ENCODE data around the gene PAX3. TPM values are rescaled to one million over a fixed set of nuclear protein-coding genes. Genes with fewer than 3 reads are reported as not detected.

The PAX3 gene
- total RNA-seq, 1 experiment from 2014 or later = not detected

DNA sequence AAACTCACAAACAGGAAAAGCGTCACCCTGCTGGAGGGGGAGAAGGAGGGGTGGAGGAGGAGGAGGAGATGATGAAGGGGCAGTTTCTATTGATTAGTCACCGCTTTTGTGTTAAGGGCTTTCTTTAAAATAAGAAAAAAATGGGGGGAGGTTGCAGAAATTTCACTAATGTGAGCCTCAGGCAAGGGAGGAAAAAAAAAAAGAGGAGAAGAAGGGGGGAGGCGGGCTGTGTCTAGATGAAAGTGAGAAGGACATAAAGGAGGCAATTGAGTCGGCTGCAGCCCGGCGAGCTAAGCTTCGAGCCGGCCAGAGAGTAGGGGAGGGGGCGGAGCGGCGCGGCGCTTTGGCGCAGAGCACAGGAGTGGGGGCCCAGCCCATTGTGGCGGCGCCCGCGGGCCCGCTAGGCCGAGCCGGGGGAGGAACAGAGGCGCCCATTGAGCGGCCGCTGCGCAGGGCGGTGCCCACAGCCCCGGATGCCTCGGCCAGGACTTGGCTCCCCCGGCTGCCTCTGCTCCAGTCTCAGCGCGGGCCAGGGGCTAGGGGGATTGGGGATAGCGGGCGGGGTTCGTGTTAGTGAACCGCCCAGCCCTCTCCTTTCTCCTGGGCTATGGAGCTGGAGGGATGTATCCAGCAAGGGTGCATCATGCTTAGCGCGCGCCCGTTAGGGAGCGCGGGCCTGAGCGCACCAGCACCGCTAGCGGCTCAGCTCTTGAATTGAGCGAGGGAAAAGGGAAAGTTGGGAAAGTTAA is 7.9 kb downstream of the PAX3 start:
- H3K4me3 Mint-ChIP-seq = peak overlapping the region; percentile 64
- H3K9me3 Mint-ChIP-seq = no peaks in the 10 kb centered on the region
- H3K36me3 Mint-ChIP-seq = 0 out of 2 replicates have a peak, but pooled peaks cover 7% of the 10 kb centered on the region
- H3K27ac Mint-ChIP-seq = no peak overlapping the region; the same call in 1 of the 2 replicates
- ChIA-PET POLR2A (interaction anchor here (0.8 to 1.3 kb wide), 3 partner anchors 10 to 29 kb away, joined by 3 to 4 read pairs (median 4); a partner anchor contains a TSS), CTCF (interaction anchor here (0.6 to 2.6 kb wide), 11 partner anchors 10 to 271 kb away, joined by 3 to 13 read pairs (median 5); no protein-coding TSS in a partner anchor)
- H3K27me3 Mint-ChIP-seq (ENCODE audit: low read depth) = peaks cover 99% of the 10 kb centered on the region
- peaks cover 60% of the 10 kb centered on the region for H3K4me1 Mint-ChIP-seq
- peak; percentile 90 for DNase-seq (ENCODE audit: low spot score)
- peak; percentile 88 for ATAC-seq
- TF ChIP-seq ZNF317 (CRISPR knock-in tag; IDR thresholded peaks at IDR 0.05; ENCODE audit: borderline replicate concordance, low read depth) = peak; percentile 50; the same call in 1 of the 2 replicates
- TF ChIP-seq, protein P1, sequence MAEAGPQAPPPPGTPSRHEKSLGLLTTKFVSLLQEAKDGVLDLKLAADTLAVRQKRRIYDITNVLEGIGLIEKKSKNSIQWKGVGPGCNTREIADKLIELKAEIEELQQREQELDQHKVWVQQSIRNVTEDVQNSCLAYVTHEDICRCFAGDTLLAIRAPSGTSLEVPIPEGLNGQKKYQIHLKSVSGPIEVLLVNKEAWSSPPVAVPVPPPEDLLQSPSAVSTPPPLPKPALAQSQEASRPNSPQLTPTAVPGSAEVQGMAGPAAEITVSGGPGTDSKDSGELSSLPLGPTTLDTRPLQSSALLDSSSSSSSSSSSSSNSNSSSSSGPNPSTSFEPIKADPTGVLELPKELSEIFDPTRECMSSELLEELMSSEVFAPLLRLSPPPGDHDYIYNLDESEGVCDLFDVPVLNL (CRISPR knock-in tag; IDR thresholded peaks at IDR 0.05; ENCODE audit: borderline replicate concordance, low read depth) = 0 out of 2 replicates have a peak, but pooled peaks have one; percentile 41
- TF ChIP-seq, protein P2, sequence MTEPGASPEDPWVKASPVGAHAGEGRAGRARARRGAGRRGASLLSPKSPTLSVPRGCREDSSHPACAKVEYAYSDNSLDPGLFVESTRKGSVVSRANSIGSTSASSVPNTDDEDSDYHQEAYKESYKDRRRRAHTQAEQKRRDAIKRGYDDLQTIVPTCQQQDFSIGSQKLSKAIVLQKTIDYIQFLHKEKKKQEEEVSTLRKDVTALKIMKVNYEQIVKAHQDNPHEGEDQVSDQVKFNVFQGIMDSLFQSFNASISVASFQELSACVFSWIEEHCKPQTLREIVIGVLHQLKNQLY (CRISPR knock-in tag; IDR thresholded peaks at IDR 0.05) = no peak
- no peak for TF ChIP-seq CBFB (CRISPR knock-in tag; IDR thresholded peaks at IDR 0.05; ENCODE audit: low read depth)
- TF ChIP-seq, protein P3, sequence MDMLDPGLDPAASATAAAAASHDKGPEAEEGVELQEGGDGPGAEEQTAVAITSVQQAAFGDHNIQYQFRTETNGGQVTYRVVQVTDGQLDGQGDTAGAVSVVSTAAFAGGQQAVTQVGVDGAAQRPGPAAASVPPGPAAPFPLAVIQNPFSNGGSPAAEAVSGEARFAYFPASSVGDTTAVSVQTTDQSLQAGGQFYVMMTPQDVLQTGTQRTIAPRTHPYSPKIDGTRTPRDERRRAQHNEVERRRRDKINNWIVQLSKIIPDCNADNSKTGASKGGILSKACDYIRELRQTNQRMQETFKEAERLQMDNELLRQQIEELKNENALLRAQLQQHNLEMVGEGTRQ (CRISPR knock-in tag; IDR thresholded peaks at IDR 0.05) = no peak
- TF ChIP-seq, protein P4, sequence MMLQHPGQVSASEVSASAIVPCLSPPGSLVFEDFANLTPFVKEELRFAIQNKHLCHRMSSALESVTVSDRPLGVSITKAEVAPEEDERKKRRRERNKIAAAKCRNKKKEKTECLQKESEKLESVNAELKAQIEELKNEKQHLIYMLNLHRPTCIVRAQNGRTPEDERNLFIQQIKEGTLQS (CRISPR knock-in tag; conservative IDR thresholded peaks at IDR 0.05) = no peak
- TF ChIP-seq, protein P5, sequence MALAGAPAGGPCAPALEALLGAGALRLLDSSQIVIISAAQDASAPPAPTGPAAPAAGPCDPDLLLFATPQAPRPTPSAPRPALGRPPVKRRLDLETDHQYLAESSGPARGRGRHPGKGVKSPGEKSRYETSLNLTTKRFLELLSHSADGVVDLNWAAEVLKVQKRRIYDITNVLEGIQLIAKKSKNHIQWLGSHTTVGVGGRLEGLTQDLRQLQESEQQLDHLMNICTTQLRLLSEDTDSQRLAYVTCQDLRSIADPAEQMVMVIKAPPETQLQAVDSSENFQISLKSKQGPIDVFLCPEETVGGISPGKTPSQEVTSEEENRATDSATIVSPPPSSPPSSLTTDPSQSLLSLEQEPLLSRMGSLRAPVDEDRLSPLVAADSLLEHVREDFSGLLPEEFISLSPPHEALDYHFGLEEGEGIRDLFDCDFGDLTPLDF (CRISPR knock-in tag; IDR thresholded peaks at IDR 0.05) = no peak
- TF ChIP-seq, protein P6, sequence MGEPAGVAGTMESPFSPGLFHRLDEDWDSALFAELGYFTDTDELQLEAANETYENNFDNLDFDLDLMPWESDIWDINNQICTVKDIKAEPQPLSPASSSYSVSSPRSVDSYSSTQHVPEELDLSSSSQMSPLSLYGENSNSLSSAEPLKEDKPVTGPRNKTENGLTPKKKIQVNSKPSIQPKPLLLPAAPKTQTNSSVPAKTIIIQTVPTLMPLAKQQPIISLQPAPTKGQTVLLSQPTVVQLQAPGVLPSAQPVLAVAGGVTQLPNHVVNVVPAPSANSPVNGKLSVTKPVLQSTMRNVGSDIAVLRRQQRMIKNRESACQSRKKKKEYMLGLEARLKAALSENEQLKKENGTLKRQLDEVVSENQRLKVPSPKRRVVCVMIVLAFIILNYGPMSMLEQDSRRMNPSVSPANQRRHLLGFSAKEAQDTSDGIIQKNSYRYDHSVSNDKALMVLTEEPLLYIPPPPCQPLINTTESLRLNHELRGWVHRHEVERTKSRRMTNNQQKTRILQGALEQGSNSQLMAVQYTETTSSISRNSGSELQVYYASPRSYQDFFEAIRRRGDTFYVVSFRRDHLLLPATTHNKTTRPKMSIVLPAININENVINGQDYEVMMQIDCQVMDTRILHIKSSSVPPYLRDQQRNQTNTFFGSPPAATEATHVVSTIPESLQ (CRISPR knock-in tag; IDR thresholded peaks at IDR 0.05) = no peak
- no peak for TF ChIP-seq ATF1 (CRISPR knock-in tag; IDR thresholded peaks at IDR 0.05)
- TF ChIP-seq GTF2I (CRISPR knock-in tag; conservative IDR thresholded peaks at IDR 0.05) = no peak
- no peak for TF ChIP-seq ZNF396 (CRISPR knock-in tag; IDR thresholded peaks at IDR 0.05; ENCODE audit: borderline replicate concordance)
- TF ChIP-seq NFATC4 (CRISPR knock-in tag; IDR thresholded peaks at IDR 0.05) = no peak
- TF ChIP-seq, protein P7, sequence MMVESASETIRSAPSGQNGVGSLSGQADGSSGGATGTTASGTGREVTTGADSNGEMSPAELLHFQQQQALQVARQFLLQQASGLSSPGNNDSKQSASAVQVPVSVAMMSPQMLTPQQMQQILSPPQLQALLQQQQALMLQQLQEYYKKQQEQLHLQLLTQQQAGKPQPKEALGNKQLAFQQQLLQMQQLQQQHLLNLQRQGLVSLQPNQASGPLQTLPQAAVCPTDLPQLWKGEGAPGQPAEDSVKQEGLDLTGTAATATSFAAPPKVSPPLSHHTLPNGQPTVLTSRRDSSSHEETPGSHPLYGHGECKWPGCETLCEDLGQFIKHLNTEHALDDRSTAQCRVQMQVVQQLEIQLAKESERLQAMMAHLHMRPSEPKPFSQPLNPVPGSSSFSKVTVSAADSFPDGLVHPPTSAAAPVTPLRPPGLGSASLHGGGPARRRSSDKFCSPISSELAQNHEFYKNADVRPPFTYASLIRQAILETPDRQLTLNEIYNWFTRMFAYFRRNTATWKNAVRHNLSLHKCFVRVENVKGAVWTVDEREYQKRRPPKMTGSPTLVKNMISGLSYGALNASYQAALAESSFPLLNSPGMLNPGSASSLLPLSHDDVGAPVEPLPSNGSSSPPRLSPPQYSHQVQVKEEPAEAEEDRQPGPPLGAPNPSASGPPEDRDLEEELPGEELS (CRISPR knock-in tag; IDR thresholded peaks at IDR 0.05) = peak; percentile 38; the same call in 1 of the 2 replicates
- TF ChIP-seq ZNF219 (CRISPR knock-in tag; IDR thresholded peaks at IDR 0.05; ENCODE audit: borderline replicate concordance) = no peak
- TF ChIP-seq, protein P8, sequence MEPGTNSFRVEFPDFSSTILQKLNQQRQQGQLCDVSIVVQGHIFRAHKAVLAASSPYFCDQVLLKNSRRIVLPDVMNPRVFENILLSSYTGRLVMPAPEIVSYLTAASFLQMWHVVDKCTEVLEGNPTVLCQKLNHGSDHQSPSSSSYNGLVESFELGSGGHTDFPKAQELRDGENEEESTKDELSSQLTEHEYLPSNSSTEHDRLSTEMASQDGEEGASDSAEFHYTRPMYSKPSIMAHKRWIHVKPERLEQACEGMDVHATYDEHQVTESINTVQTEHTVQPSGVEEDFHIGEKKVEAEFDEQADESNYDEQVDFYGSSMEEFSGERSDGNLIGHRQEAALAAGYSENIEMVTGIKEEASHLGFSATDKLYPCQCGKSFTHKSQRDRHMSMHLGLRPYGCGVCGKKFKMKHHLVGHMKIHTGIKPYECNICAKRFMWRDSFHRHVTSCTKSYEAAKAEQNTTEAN (CRISPR knock-in tag; IDR thresholded peaks at IDR 0.05) = no peak
- no peak for TF ChIP-seq ZNF121 (CRISPR knock-in tag; IDR thresholded peaks at IDR 0.05)
- TF ChIP-seq ESRRA (CRISPR knock-in tag; IDR thresholded peaks at IDR 0.05; ENCODE audit: borderline replicate concordance) = no peak
- TF ChIP-seq, protein P9, sequence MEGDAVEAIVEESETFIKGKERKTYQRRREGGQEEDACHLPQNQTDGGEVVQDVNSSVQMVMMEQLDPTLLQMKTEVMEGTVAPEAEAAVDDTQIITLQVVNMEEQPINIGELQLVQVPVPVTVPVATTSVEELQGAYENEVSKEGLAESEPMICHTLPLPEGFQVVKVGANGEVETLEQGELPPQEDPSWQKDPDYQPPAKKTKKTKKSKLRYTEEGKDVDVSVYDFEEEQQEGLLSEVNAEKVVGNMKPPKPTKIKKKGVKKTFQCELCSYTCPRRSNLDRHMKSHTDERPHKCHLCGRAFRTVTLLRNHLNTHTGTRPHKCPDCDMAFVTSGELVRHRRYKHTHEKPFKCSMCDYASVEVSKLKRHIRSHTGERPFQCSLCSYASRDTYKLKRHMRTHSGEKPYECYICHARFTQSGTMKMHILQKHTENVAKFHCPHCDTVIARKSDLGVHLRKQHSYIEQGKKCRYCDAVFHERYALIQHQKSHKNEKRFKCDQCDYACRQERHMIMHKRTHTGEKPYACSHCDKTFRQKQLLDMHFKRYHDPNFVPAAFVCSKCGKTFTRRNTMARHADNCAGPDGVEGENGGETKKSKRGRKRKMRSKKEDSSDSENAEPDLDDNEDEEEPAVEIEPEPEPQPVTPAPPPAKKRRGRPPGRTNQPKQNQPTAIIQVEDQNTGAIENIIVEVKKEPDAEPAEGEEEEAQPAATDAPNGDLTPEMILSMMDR (IDR thresholded peaks at IDR 0.05) = no peak
- TF ChIP-seq, protein P10, sequence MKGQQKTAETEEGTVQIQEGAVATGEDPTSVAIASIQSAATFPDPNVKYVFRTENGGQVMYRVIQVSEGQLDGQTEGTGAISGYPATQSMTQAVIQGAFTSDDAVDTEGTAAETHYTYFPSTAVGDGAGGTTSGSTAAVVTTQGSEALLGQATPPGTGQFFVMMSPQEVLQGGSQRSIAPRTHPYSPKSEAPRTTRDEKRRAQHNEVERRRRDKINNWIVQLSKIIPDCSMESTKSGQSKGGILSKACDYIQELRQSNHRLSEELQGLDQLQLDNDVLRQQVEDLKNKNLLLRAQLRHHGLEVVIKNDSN (CRISPR knock-in tag; IDR thresholded peaks at IDR 0.05) = no peak
- no peak for TF ChIP-seq IRF2 (CRISPR knock-in tag; IDR thresholded peaks at IDR 0.05; ENCODE audit: borderline replicate concordance, low read depth)
- TF ChIP-seq GRHL2 (CRISPR knock-in tag; IDR thresholded peaks at IDR 0.05; ENCODE audit: insufficient replicate concordance, severe bottlenecking) = no peak
- TF ChIP-seq, protein P11, sequence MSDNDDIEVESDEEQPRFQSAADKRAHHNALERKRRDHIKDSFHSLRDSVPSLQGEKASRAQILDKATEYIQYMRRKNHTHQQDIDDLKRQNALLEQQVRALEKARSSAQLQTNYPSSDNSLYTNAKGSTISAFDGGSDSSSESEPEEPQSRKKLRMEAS (CRISPR knock-in tag; IDR thresholded peaks at IDR 0.05) = no peak

All from WTC11 (cell line).